Motor neuron (in vitro differentiated cells): ENCODE measurements around the gene LRCH4. TPM values are rescaled to one million over a fixed set of nuclear protein-coding genes. Genes with fewer than 3 reads are reported as not detected.

Experiments used
- ATAC-seq, 8 experiments: fragments of 200-7000 bp; cut with Tn5 transposase; replicated peaks in 6 of 8; 2 replicates each; pipeline ENCODE4 v1.8.0; 2021; ENCODE audit warnings: mild to moderate bottlenecking in 8 of 8, moderate library complexity in 8 of 8
- H3K27ac ChIP-seq, 2 donors: fragments of 250-450 bp; sonication (Bioruptor Pico); 2 replicates each; pipeline ENCODE4 v1.9.0; 2021; ENCODE audit warnings: antibody characterized with exemption in 2 of 2, mild to moderate bottlenecking in 2 of 2, moderate library complexity in 1 of 2
- H3K4me1 ChIP-seq, 2 donors: fragments of 250-450 bp; sonication (Bioruptor Pico); replicated peaks in 1 of 2; 2 replicates each; pipeline ENCODE4 v1.6.1; 2021; ENCODE audit warnings: antibody characterized with exemption in 2 of 2, mild to moderate bottlenecking in 2 of 2, moderate library complexity in 1 of 2
- H3K4me3 ChIP-seq, 5 donors: fragments of 250-450 bp; sonication (Bioruptor Pico); 2 replicates each; pipeline ENCODE4 v1.9.0; 2021; ENCODE audit warnings: antibody characterized with exemption in 5 of 5, mild to moderate bottlenecking in 5 of 5, moderate library complexity in 4 of 5
- WGBS, 10 experiments: fragments of 450-650 bp; shearing (Covaris generic); methylation state at CpG; one replicate each; pipeline ENCODE4 v1.0.0; 2022; 5-methylcytosine and 5-hydroxymethylcytosine counted together
- in situ Hi-C, 9 experiments: fragments of 400-800 bp; cut with MboI; loops; one replicate each; pipeline ENCODE4 v1.15.0; 2021; ENCODE audit warnings: low sequenced_read_pairs in 9 of 9, low pct_unique_long_range_greater_than_20kb in 2 of 9; ENCODE audit not compliant: unreplicated experiment in 9 of 9
- total RNA-seq, 8 experiments: library from RNA; unstranded; fragments of 300-600 nt; gene quantifications; 2 replicates each; pipeline versions ENCODE4 v1.2.3 to v1.2.4, GENCODE V29; 2022

Gene LRCH4
- total RNA-seq, 8 experiments from 2014 or later: 9.1 to 24.3 (median 18.6) TPM

DNA sequence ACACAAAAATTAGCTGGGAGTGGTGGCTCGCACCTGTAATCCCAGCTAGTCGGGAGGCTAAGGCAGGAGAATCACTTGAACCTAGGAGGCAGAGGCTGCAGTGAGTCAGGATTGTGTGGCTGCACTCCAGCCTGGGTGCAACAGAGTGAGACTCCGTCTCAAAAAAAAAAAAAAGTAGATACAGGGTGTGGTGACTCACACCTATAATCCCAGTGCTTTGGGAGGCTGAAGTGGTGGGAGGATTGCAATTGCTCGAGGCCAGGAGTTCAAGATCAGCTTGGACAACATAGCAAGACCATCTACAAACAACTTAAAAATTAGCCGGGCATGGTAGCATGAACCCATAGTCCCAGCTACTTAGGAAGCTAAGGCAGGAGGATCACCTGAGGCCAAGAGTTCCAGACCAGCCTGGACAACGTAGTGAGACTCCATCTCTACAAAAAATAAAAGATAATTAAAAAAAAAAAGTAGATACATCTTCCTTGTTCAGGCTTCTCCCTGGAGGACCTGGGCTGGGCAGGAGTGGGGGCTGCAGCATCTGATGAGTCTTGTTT lies 28.5 kb upstream of the LRCH4 start:
- H3K27ac ChIP-seq: no peak overlapping the region
- H3K4me1 ChIP-seq: peaks cover 3% of the 10 kb centered on the region in 2 donors
- H3K4me3 ChIP-seq: no peak overlapping the region

DNA sequence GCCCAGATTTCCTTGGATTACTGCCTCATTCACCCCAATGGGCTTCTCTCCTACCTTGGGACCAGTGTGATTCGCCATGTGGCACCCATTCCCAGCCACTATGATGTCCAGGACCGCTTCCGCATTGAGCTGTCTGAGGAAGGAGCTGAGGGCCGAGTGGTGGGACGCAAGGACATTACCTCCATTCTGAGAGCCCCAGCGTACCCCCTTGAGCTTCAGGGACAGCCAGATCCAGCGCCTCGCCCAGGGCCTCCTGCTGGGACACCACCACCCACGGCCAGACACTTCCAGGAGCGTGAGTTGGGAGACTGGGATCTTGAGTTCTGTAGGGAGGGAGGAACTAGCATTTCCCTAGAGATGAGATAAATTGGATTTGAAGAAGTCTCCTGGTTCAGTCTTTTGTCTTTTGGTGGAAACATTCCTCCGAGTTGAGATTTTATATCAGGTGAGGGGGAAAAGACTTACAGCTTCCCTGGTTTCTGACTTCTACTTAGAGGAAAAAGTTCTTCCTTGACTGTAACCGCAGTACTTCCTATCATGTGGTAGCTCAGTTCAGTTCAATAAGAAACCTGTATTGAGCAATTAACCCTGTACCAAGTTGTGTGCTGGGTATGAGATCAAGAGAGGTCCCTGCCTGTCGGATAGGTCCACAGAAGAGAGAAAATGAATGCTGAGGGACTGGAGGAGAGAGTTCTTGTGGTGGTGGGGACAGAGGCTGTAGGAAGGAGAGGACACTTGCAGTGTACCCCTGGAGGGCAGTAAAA lies 27.7 kb upstream of the LRCH4 start:
- 81 to 100% (median 92%) methylated on average over 2 to 9 of the region's 13 CpGs; no CpG with 5 or more reads in 2 of the 10 experiments for WGBS, 10 experiments
- no peak for ATAC-seq
- Histone ChIP-seq H3K27ac (no peak overlapping the region), H3K4me1 (peaks cover 3% of the 10 kb centered on the region in 2 donors), H3K4me3 (peak overlapping the region; percentile 65 to 95 (median 73))
- in situ Hi-C loops: no loop called here

More for the DNA sequence above, 28.5 kb upstream of the LRCH4 start:
- no peak for ATAC-seq
- 60 to 100% (median 90%) methylated on average over 1 to 4 of the region's 6 CpGs; no CpG with 5 or more reads in 1 of the 10 experiments for WGBS, 10 experiments
- in situ Hi-C loops: no loop called here

DNA sequence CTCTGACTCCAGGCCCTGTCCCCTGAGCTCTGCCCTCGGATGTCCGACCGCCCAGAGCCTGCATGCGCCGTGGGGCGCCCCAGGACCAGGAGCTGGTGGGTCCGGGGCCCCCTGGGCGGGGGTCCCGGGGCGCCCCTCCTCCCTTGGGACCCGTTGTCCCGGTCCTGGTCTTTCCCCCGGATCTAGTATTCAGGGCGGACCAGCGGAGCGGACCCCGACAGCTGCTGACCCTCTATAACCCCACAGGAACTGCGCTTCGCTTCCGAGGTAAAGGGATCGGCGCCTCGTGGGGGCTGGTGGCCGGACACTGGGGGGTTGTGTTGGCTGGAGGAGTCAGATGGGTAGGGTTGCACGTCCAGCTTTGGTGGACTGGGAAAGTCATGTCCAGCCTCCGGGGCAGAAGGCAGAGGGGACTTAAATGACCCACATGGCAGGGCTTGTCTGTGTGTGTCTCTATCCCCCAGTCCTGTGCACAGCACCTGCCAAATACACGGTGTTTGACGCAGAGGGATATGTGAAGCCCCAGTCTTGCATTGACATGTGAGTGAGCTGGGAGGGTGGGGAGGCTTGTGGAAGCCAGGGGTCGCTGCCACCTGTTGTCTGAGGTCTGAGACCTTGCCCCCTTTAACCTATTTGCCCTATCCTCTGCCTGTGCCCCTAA lies 26.9 kb upstream of the LRCH4 start:
- Histone ChIP-seq H3K27ac (peak overlapping the region; percentile 93 to 96), H3K4me1 (peaks cover 3% of the 10 kb centered on the region in 2 donors), H3K4me3 (peak overlapping the region; percentile 65 to 95 (median 73))
- peak; percentile 1 to 20 (median 10) for ATAC-seq
- WGBS, 10 experiments: 0 to 50% (median 10%) methylated on average over 1 to 2 of the region's 29 CpGs; no CpG with 5 or more reads in 7 of the 10 experiments
- in situ Hi-C loops: no loop called here

DNA sequence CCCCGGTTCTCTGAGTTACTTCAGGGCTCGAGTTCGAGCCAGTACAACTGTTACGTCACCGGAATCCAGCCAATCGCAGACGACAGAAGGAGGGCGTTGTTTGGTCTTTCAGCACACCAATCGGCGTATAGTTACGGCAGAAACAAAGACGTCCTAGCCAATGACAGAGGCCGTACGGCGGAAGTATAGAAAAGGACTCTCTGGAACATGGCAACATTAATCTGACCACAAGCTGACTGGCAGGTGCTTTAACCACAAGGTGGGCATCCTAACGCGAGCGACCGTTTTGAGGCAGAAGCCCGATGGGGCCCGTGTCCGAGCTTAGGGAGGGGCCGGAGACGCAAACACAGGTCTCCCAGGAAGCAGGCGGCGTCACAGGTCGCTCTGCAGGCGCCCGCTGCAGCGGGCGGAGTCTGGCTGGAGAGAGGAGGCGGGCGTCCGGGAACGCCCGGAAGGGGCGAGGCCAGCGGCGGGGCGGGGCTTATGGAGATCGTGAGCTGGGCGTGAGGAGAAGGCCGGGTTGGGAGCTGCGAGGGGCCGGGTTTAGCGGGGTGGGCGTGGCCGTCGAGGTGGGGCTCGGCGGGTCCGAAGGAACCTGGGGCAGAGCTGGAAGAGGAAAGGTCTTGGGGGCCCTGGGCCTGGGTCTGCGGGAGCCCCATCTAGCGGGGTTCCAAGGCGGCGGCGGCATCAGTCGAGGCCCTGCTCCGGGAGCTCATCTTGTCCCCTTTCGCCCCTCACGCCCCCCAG lies 26.2 kb upstream of the LRCH4 start, which contains the start of gene MOSPD3:
Gene MOSPD3 (plus strand): TSS at position 558 of the 747 bp plus-strand sequence. CDS start 252 bp downstream, outside the sequence.
- 0 to 2% (median 1%) methylated on average over 7 to 15 of the region's 61 CpGs; no CpG with 5 or more reads in 4 of the 10 experiments for WGBS, 10 experiments

DNA sequence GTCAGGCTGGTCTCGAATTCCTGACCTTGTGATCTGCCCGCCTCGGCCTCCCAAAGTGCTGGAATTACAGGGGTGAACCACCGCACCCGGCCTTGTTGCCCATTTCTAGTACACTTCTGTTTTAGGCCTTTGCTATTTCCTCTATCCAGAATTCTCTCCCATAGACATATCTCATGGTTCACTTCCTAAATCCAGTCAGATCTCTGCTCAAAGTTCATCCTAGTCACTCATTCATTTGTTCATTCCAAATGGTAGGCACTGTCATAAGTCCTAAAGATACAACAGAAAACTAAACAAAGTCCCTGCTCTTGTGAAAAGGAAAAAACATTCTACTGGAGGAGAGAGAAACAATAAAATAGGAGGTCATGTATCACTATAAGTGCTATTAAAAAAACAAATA lies 24.0 kb upstream of the LRCH4 start:
- Histone ChIP-seq H3K27ac (no peak overlapping the region), H3K4me1 (peaks cover 8 to 11% of the 10 kb centered on the region in 2 donors), H3K4me3 (no peak overlapping the region)
- ATAC-seq: no peak
- in situ Hi-C loops: no loop called here
- 82 to 100% (median 96%) methylated on average over 4 to 5 of the region's 5 CpGs; no CpG with 5 or more reads in 7 of the 10 experiments for WGBS, 10 experiments

More for the DNA sequence above, 26.2 kb upstream of the LRCH4 start, which contains the start of gene MOSPD3:
- H3K4me1 ChIP-seq: peaks cover 3% of the 10 kb centered on the region in 2 donors
- peak within 1 kb of the TSS; percentile 93 to 96 for H3K27ac ChIP-seq
- peak; percentile 90 to 95 (median 94) for ATAC-seq
- peak within 1 kb of the TSS; percentile 65 to 95 (median 73) for H3K4me3 ChIP-seq
- in situ Hi-C loops: no loop called here

DNA sequence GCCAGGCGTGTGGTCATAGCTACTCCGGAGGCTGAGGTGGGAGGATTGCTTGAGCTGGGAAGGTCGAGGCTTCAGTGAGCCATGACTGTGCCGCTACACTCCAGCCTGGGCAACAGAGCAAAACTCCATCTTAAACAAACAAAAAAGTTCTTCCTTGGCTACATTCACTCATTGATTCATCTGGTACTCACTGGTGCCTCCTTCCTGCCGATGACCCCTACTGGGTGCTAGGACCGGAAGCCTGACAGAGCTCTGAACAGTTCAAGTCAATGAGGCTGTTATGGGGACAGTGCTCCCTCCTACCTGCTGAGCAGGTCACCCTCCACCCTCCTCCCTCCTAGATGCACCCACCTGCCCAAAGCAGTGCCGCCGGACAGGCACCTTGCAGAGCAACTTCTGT lies 21.2 kb upstream of the LRCH4 start:
- in situ Hi-C loops: no loop called here
- no peak for ATAC-seq
- no peak overlapping the region for H3K4me3 ChIP-seq
- 67 to 96% (median 94%) methylated on average over 1 to 6 of the region's 8 CpGs; no CpG with 5 or more reads in 7 of the 10 experiments for WGBS, 10 experiments
- H3K27ac ChIP-seq: no peak overlapping the region
- peaks cover 26 to 28% of the 10 kb centered on the region in 2 donors for H3K4me1 ChIP-seq

DNA sequence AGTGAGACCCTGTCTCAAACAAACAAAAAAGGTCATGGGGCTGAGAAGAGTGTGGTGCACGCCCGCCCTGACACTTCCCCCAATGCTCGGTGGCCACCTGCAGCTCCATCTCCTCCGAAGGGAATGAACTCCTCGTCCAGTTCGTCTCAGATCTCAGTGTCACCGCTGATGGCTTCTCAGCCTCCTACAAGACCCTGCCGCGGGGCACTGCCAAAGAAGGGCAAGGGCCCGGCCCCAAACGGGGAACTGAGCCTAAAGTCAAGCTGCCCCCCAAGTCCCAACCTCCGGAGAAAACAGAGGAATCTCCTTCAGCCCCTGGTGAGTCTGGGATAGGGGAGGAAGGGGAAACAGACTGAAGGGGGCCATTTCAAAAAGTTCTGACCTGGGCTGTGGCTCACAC lies 20.4 kb upstream of the LRCH4 start:
- Histone ChIP-seq H3K4me3 (no peak overlapping the region), H3K27ac (no peak overlapping the region), H3K4me1 (peaks cover 33 to 35% of the 10 kb centered on the region in 2 donors)
- 65 to 100% (median 89%) methylated on average over 1 to 10 of the region's 12 CpGs; no CpG with 5 or more reads in 6 of the 10 experiments for WGBS, 10 experiments
- in situ Hi-C loops: no loop called here
- ATAC-seq: no peak

DNA sequence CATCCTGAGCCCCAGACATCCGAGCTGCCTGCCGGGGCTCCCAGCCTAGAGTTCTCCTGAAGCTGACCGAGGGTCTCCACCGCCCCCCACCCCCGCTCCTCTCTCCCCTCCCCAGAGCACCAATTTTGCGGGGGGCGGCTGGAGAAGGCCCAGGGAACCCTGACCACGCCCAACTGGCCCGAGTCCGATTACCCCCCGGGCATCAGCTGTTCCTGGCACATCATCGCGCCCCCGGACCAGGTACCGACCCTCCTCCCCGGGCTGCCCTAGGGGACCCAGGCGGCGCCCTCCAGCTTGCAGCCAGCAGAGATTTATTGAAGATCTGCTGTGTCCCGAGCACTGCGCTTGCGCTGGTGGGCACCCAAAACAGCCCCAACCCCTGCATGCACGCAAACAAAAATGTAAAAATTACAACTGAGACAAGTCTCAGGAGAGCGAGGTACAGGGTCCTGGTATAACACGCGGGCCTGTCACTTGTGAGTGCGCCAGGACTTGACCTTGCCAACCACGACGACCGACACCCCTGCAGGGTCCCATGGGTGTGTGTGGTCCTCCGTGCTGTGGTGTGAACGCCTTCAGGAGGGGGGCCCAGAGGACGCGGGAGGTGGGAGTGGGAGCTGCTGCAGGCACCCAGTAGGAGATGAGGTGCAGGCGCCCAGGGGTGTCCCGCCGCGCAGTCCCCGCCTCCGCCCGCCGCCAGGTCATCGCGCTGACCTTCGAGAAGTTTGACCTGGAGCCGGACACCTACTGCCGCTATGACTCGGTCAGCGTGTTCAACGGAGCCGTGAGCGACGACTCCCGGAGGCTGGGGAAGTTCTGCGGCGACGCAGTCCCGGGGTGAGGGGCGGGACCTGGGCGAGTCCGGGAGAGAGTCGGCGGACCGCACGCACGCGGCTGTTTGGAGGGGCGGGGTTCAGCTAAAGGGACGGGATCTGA lies 19.3 kb upstream of the LRCH4 start:
- peak overlapping the region; percentile 26 to 41 (median 37) for H3K4me3 ChIP-seq
- WGBS, 10 experiments: 5 to 46% (median 19%) methylated on average over 4 to 18 of the region's 68 CpGs; no CpG with 5 or more reads in 7 of the 10 experiments
- ATAC-seq: peak in 5 of 8 experiments; percentile 5 to 17 (median 16)
- H3K4me1 ChIP-seq: peaks cover 35 to 43% of the 10 kb centered on the region in 2 donors
- in situ Hi-C loops: no loop called here
- no peak overlapping the region for H3K27ac ChIP-seq

DNA sequence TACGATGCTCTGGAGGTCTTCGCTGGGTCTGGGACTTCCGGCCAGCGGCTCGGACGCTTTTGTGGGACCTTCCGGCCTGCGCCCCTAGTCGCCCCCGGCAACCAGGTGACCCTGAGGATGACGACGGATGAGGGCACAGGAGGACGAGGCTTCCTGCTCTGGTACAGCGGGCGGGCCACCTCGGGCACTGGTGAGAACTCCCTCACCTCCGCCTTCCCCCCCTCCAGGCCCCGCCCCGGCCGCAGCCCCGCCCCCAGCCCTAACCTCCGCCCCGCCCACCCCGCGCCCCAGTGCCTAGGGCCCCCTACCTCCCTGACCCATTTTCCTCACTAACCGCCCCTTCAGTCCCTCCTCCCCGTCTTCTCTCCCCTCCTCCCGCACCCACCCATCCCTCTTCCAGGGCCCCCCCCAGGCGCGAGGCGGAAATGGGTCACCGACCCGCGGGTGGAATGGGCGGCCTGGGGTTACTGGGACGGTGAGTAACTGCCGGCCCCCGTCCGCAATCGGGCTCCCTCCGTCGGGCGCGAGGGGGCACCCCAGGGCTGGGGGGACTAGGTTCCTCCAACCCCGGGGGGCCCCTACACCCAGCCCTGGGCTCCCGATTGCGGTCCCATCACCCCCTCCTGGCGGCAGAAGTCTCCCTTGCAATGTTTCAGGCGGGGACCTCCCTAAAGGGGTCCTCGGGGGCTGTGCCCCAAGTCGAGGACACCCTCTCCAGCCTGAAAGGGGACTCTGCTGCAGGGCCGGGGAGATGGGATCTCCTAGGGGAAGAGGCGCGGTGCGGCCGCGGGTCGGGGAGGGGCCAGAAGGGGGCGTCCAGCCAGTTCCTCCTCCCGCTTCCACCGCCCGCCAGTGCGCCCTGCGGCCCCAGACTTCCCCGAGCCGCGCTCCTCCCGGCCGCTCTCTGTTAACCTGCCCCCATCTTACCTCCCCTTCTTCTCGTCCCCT lies 18.4 kb upstream of the LRCH4 start:
- Histone ChIP-seq H3K4me1 (peaks cover 39 to 47% of the 10 kb centered on the region in 2 donors), H3K4me3 (peak overlapping the region; percentile 26 to 41 (median 37)), H3K27ac (peak overlapping the region in 1 of 2 donors; percentile 43)
- in situ Hi-C loops: no loop called here
- 7% methylated on average over 6 of the region's 70 CpGs; no CpG with 5 or more reads in 9 of the 10 experiments for WGBS, 10 experiments
- peak; percentile 38 to 78 (median 71) for ATAC-seq

DNA sequence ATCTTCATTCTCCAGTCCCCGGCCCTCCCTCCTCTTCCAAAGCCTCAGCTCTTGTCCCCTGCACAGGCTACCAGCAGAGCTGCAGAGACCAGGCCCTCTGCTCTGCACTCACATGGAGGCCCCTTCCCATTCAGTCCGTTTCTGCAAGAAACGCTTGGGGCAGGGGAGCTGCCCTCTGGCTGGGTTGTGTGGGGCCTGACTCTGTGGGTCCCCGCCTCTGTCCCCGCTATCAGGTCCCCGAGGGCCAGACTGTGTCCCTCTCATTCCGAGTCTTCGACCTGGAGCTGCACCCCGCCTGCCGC lies 17.7 kb upstream of the LRCH4 start:
- Histone ChIP-seq H3K27ac (peak overlapping the region in 1 of 2 donors; percentile 43), H3K4me3 (peak overlapping the region; percentile 26 to 41 (median 37)), H3K4me1 (peaks cover 39 to 47% of the 10 kb centered on the region in 2 donors)
- in situ Hi-C loops: no loop called here
- peak in 7 of 8 experiments; percentile 4 to 45 (median 34) for ATAC-seq
- 11% methylated on average over 4 of the region's 10 CpGs; no CpG with 5 or more reads in 9 of the 10 experiments for WGBS, 10 experiments
